Spinal cord (tissue), 10 donors: Measurements from ENCODE around the gene NCK2. TPM values are rescaled to one million over a fixed set of nuclear protein-coding genes. Genes with fewer than 3 reads are reported as not detected.

Source experiments
- DNase-seq, 6 donors: peaks; one replicate each; pipeline versions ENCODE4 v3.0.0 to v3.0.0-alpha.2; 2013 to 2015; ENCODE audit warnings: low spot score in 6 of 6, low read depth in 4 of 6
- H3K27ac ChIP-seq: one replicate; pipeline ENCODE4 v1.5.1; 2013; ENCODE audit warnings: low read depth, low read length, control low read depth
- H3K27me3 ChIP-seq: one replicate; pipeline ENCODE4 v1.6.1; 2013; ENCODE audit warnings: low read length; ENCODE audit not compliant: control insufficient read depth, insufficient read depth
- H3K36me3 ChIP-seq: one replicate; pipeline ENCODE4 v1.6.1; 2013; ENCODE audit warnings: low read length; ENCODE audit not compliant: control insufficient read depth, insufficient read depth
- H3K4me1 ChIP-seq: one replicate; pipeline ENCODE4 v1.6.1; 2013; ENCODE audit warnings: low read length; ENCODE audit not compliant: control insufficient read depth, insufficient read depth
- H3K4me3 ChIP-seq: one replicate; pipeline ENCODE4 v1.5.1; 2013; ENCODE audit warnings: low read depth, low read length, control low read depth
- H3K9me3 ChIP-seq: one replicate; pipeline ENCODE4 v1.6.1; 2013; ENCODE audit warnings: low read length; ENCODE audit not compliant: control insufficient read depth, insufficient read depth
- WGBS: methylation state at CpG from one replicate; pipeline ENCODE4 v1.1.5; 2013; ENCODE audit warnings: missing lambda C conversion rate; ENCODE audit not compliant: insufficient coverage; 5-methylcytosine and 5-hydroxymethylcytosine counted together
- polyA plus RNA-seq, 2 donors: library from polyadenylated mRNA; unstranded; fragments of 120-200 nt; gene quantifications; one replicate each; pipeline ENCODE4 v1.2.1, GENCODE V29; 2013; ENCODE audit not compliant: insufficient read length in 2 of 2
- total RNA-seq, 2 donors: library from RNA; depleted of rRNA in 1 of 2; stranded (reverse); fragments of 120-200 nt in 1 of 2; fragments of >200 nt in 1 of 2; gene quantifications; one replicate each; pipeline versions ENCODE4 v1.2.3 to v1.2.4, GENCODE V29; 2013 to 2014
- donor health status: healthy.

Gene NCK2
- total and polyA plus RNA-seq, 4 donors = 22.7 to 62.5 (median 51.0) TPM

- Histone ChIP-seq H3K9me3 (no peaks in the 10 kb centered on the region), H3K27me3 (no peaks in the 10 kb centered on the region), H3K4me1 (peaks cover 12% of the 10 kb centered on the region), H3K36me3 (no peaks in the 10 kb centered on the region), H3K4me3 (no peak overlapping the region), H3K27ac (no peak overlapping the region)
- 74% methylated on average over 6 of the region's 6 CpGs for WGBS
- DNase-seq = no peak
Observed at GRCh38 chr2:105925390-105925789, 180.7 kb downstream of the NCK2 start.

GRCh38 chr2:105926960-105927678 is 182.4 kb downstream of the NCK2 start:
- Histone ChIP-seq H3K27me3 (no peaks in the 10 kb centered on the region), H3K4me1 (peaks cover 12% of the 10 kb centered on the region), H3K36me3 (no peaks in the 10 kb centered on the region), H3K9me3 (no peaks in the 10 kb centered on the region), H3K27ac (no peak overlapping the region), H3K4me3 (no peak overlapping the region)
- 83% methylated on average over 1 of the region's 3 CpGs for WGBS
- no peak for DNase-seq

GRCh38 chr2:105928086-105928485 is 183.4 kb downstream of the NCK2 start:
- peak in 1 of 6 donors; percentile 76 for DNase-seq
- Histone ChIP-seq H3K27me3 (no peaks in the 10 kb centered on the region), H3K27ac (no peak overlapping the region), H3K4me3 (no peak overlapping the region), H3K4me1 (peaks cover 12% of the 10 kb centered on the region), H3K9me3 (no peaks in the 10 kb centered on the region), H3K36me3 (no peaks in the 10 kb centered on the region)
- WGBS = 45% methylated on average over 2 of the region's 4 CpGs

GRCh38 chr2:105928563-105928962 is 183.9 kb downstream of the NCK2 start:
- no peak overlapping the region for H3K4me3 ChIP-seq
- H3K27ac ChIP-seq = no peak overlapping the region
- no peak for DNase-seq
- peaks cover 12% of the 10 kb centered on the region for H3K4me1 ChIP-seq
- H3K27me3 ChIP-seq = no peaks in the 10 kb centered on the region
- H3K36me3 ChIP-seq = no peaks in the 10 kb centered on the region
- H3K9me3 ChIP-seq = no peaks in the 10 kb centered on the region
- WGBS = 66% methylated on average over 6 of the region's 6 CpGs

GRCh38 chr2:105929516-105929915 is 184.8 kb downstream of the NCK2 start:
- Histone ChIP-seq H3K27ac (no peak overlapping the region), H3K4me3 (no peak overlapping the region), H3K9me3 (no peaks in the 10 kb centered on the region), H3K27me3 (no peaks in the 10 kb centered on the region), H3K36me3 (no peaks in the 10 kb centered on the region), H3K4me1 (peaks cover 8% of the 10 kb centered on the region)
- WGBS = 73% methylated on average over 2 of the region's 2 CpGs
- DNase-seq = peak in 2 of 6 donors; percentile 28 to 63

- Histone ChIP-seq H3K36me3 (peaks cover 2% of the 10 kb centered on the region), H3K9me3 (no peaks in the 10 kb centered on the region), H3K27ac (no peak overlapping the region), H3K4me3 (no peak overlapping the region), H3K4me1 (peaks cover 10% of the 10 kb centered on the region), H3K27me3 (no peaks in the 10 kb centered on the region)
- WGBS = 83% methylated on average over 4 of the region's 5 CpGs
- no peak for DNase-seq
Observed at GRCh38 chr2:105932582-105932981, 187.9 kb downstream of the NCK2 start.

- H3K4me1 ChIP-seq = peaks cover 8% of the 10 kb centered on the region
- H3K4me3 ChIP-seq = no peak overlapping the region
- H3K27ac ChIP-seq = no peak overlapping the region
- peaks cover 2% of the 10 kb centered on the region for H3K36me3 ChIP-seq
- no peak for DNase-seq
- 69% methylated on average over 3 of the region's 4 CpGs for WGBS
- H3K9me3 ChIP-seq = no peaks in the 10 kb centered on the region
- H3K27me3 ChIP-seq = no peaks in the 10 kb centered on the region
Observed at GRCh38 chr2:105933906-105934305, 189.2 kb downstream of the NCK2 start.

GRCh38 chr2:105934467-105934866 is 189.8 kb downstream of the NCK2 start:
- Histone ChIP-seq H3K9me3 (no peaks in the 10 kb centered on the region), H3K27me3 (no peaks in the 10 kb centered on the region), H3K4me1 (peaks cover 6% of the 10 kb centered on the region), H3K36me3 (peaks cover 2% of the 10 kb centered on the region), H3K27ac (no peak overlapping the region), H3K4me3 (no peak overlapping the region)
- WGBS = 16% methylated on average over 4 of the region's 7 CpGs
- peak in 2 of 6 donors; percentile 43 to 47 for DNase-seq

- DNase-seq = no peak
- H3K27ac ChIP-seq = no peak overlapping the region
- H3K36me3 ChIP-seq = peaks cover 2% of the 10 kb centered on the region
- H3K4me1 ChIP-seq = peaks cover 5% of the 10 kb centered on the region
- no peak overlapping the region for H3K4me3 ChIP-seq
- H3K9me3 ChIP-seq = peaks cover 4% of the 10 kb centered on the region
- WGBS = 83% methylated on average over 2 of the region's 3 CpGs
- no peaks in the 10 kb centered on the region for H3K27me3 ChIP-seq
Observed at GRCh38 chr2:105935063-105935462, 190.4 kb downstream of the NCK2 start.

GRCh38 chr2:105936954-105937353 is 192.2 kb downstream of the NCK2 start:
- peaks cover 4% of the 10 kb centered on the region for H3K9me3 ChIP-seq
- H3K4me1 ChIP-seq = peaks cover 5% of the 10 kb centered on the region
- H3K27ac ChIP-seq = no peak overlapping the region
- no peak for DNase-seq
- WGBS = 92% methylated on average over 6 of the region's 6 CpGs
- H3K27me3 ChIP-seq = no peaks in the 10 kb centered on the region
- H3K36me3 ChIP-seq = peaks cover 2% of the 10 kb centered on the region
- H3K4me3 ChIP-seq = no peak overlapping the region
